Esophagus squamous epithelium (tissue), 4 donors: ENCODE results near the gene OR4E2.

ENCODE experiments used
- POLR2A ChIP-seq, 4 donors: fragments of 450-650 bp; IDR thresholded peaks; one replicate each; pipeline ENCODE4 v1.6.1; 2017; ENCODE audit warnings: antibody characterized with exemption in 4 of 4, mild to moderate bottlenecking in 4 of 4, moderate library complexity in 3 of 4
- TF ChIP-seq, protein P1 (sequence below), 6 experiments: fragments of 450-650 bp in 4 of 6; fragments of 200-600 bp in 2 of 6; sonication (generic) in 2 of 6; IDR thresholded peaks; one replicate each; pipeline ENCODE4 v1.5.1; 2016 to 2019; ENCODE audit warnings: antibody characterized with exemption in 6 of 6, mild to moderate bottlenecking in 4 of 6, moderate library complexity in 4 of 6

DNA sequence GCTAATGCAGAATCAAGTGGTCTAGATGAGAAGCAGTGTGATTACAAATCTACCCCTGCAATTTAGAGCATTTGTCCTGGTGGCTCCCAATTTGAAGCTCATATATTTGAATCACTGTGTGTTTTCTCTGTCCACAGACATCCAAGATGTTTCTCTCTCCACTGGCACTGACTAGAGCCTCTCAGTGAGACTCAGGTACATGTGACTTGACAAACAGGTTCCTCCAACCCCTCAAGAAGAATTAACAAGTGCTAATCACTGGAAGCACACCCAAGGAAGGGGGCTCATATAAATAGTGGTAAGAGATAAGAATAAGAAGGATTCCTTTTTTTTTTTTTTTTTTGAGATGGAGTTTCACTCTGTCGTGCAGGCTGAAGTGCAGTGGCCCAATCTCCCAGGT is 39.4 kb upstream of the OR4E2 start:
- TF ChIP-seq, protein P1, sequence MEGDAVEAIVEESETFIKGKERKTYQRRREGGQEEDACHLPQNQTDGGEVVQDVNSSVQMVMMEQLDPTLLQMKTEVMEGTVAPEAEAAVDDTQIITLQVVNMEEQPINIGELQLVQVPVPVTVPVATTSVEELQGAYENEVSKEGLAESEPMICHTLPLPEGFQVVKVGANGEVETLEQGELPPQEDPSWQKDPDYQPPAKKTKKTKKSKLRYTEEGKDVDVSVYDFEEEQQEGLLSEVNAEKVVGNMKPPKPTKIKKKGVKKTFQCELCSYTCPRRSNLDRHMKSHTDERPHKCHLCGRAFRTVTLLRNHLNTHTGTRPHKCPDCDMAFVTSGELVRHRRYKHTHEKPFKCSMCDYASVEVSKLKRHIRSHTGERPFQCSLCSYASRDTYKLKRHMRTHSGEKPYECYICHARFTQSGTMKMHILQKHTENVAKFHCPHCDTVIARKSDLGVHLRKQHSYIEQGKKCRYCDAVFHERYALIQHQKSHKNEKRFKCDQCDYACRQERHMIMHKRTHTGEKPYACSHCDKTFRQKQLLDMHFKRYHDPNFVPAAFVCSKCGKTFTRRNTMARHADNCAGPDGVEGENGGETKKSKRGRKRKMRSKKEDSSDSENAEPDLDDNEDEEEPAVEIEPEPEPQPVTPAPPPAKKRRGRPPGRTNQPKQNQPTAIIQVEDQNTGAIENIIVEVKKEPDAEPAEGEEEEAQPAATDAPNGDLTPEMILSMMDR (IDR thresholded peaks at IDR 0.05) = no peak
- TF ChIP-seq POLR2A (IDR thresholded peaks at IDR 0.05) = no peak
